ENCODE results near the gene VILL. TPM values are rescaled to one million over a fixed set of nuclear protein-coding genes. Genes with fewer than 3 reads are reported as not detected.

The VILL gene
- polyA plus RNA-seq, 1 of the 3 experiments (the other 2 are of a cell fraction) = 8.8 TPM

DNA sequence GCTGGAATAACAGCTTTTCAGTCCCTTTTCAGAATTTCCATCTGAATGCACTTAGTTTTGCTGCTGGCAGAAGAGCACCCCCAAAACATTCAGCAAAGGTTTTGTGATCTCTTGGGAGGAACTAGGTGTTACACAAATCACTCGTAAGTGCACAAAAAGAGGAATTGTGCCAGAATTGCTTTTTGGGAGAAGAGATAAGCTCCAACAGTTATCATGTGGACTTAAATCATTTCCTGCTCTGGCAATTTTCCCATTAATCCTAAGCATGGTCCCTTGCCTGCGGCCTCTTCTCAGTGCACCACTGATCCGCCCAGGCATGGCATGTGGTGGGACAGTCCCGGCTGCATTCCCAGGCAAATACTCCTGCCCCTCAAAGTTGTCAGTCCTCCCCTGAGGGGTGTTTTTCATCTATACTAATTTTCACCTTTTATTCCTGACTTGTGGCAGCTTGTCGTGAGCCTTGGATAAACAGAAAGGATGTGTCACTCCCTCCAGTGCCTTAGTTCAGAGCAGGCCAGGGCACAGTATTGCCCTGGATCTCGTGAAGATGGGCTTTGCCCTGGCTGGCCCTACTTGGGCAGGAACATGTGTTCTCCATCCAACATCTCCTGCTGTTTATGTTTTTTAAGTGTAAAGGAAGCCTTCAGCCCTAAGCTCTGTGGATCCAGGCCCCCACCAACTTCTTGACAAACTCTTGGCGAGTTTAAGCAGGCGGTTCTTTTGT is 44.6 kb upstream of the VILL start:
- 31% methylated on average over 7 of the region's 8 CpGs for WGBS (ENCODE audit: low lambda C conversion rate)

More for the DNA sequence above, 44.6 kb upstream of the VILL start:
- peak overlapping the region; percentile 9; the same call in 1 of the 2 replicates for H3K9ac ChIP-seq
- peaks cover 14% of the 10 kb centered on the region for H3F3A ChIP-seq (replicated peaks; ENCODE audit: insufficient read depth)
- TF ChIP-seq FOXJ3 (CRISPR knock-in tag; IDR thresholded peaks at IDR 0.05) (peak; percentile 80; the same call in 1 of the 2 replicates), TEAD4 (IDR thresholded peaks at IDR 0.05; ENCODE audit: borderline replicate concordance, insufficient read depth) (peak; percentile 61; the same call in 1 of the 2 replicates), GATA2 (CRISPR knock-in tag; IDR thresholded peaks at IDR 0.05) (peak; percentile 82), POLR2AphosphoS5 (IDR thresholded peaks at IDR 0.05; ENCODE audit: low read depth, low read length) (peak; percentile 46; the same call in 1 of the 2 replicates), FOSL2 (IDR thresholded peaks at IDR 0.05; ENCODE audit: borderline replicate concordance, low read depth) (0 out of 2 replicates have a peak, but pooled peaks have one; percentile 12), SMC3 (IDR thresholded peaks at IDR 0.05; ENCODE audit: low read depth, low read length) (peak; percentile 1; the same call in 1 of the 2 replicates), GABPA (IDR thresholded peaks at IDR 0.05; ENCODE audit: low read depth) (no peak; the same call in 1 of the 2 replicates), CHD2 (IDR thresholded peaks at IDR 0.05; ENCODE audit: low read length, partially characterized antibody) (peak; percentile 71), NFIC (IDR thresholded peaks at IDR 0.05; ENCODE audit: borderline replicate concordance) (peak; percentile 94), EP300 (IDR thresholded peaks at IDR 0.05; ENCODE audit: borderline replicate concordance in 1 of 2, low read depth in 1 of 2, low read length in 1 of 2) (peak; percentile 54 to 96; a peak in 3 of 4 replicates), RAD21 (IDR thresholded peaks at IDR 0.05; ENCODE audit: low read length) (peak; percentile 40), MXI1 (IDR thresholded peaks at IDR 0.05; ENCODE audit: low read depth, low read length) (peak; percentile 92), RCOR1 (IDR thresholded peaks at IDR 0.05; ENCODE audit: low read length) (peak; percentile 92), TCF12 (IDR thresholded peaks at IDR 0.05) (peak; percentile 63), JUND (IDR thresholded peaks at IDR 0.05) (no peak; the same call in 1 of the 2 replicates)
- TF ChIP-seq, protein P1, sequence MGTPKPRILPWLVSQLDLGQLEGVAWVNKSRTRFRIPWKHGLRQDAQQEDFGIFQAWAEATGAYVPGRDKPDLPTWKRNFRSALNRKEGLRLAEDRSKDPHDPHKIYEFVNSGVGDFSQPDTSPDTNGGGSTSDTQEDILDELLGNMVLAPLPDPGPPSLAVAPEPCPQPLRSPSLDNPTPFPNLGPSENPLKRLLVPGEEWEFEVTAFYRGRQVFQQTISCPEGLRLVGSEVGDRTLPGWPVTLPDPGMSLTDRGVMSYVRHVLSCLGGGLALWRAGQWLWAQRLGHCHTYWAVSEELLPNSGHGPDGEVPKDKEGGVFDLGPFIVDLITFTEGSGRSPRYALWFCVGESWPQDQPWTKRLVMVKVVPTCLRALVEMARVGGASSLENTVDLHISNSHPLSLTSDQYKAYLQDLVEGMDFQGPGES (IDR thresholded peaks at IDR 0.05; ENCODE audit: low read depth, low read length) = no peak
- TF ChIP-seq, protein P2, sequence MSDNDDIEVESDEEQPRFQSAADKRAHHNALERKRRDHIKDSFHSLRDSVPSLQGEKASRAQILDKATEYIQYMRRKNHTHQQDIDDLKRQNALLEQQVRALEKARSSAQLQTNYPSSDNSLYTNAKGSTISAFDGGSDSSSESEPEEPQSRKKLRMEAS (IDR thresholded peaks at IDR 0.05; ENCODE audit: low read depth) = peak; percentile 73
- TF ChIP-seq, protein P3, sequence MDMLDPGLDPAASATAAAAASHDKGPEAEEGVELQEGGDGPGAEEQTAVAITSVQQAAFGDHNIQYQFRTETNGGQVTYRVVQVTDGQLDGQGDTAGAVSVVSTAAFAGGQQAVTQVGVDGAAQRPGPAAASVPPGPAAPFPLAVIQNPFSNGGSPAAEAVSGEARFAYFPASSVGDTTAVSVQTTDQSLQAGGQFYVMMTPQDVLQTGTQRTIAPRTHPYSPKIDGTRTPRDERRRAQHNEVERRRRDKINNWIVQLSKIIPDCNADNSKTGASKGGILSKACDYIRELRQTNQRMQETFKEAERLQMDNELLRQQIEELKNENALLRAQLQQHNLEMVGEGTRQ (IDR thresholded peaks at IDR 0.05; ENCODE audit: borderline replicate concordance, low read depth, low read length) = no peak
- TF ChIP-seq, protein P4, sequence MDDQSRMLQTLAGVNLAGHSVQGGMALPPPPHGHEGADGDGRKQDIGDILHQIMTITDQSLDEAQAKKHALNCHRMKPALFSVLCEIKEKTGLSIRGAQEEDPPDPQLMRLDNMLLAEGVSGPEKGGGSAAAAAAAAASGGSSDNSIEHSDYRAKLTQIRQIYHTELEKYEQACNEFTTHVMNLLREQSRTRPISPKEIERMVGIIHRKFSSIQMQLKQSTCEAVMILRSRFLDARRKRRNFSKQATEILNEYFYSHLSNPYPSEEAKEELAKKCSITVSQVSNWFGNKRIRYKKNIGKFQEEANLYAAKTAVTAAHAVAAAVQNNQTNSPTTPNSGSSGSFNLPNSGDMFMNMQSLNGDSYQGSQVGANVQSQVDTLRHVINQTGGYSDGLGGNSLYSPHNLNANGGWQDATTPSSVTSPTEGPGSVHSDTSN (IDR thresholded peaks at IDR 0.05) = peak; percentile 51; the same call in 1 of the 2 replicates
- H3K27me3 ChIP-seq (ENCODE audit: insufficient read depth) = no peaks in the 10 kb centered on the region
- no peaks in the 10 kb centered on the region for H3K9me2 ChIP-seq
- peaks cover 25 to 38% of the 10 kb centered on the region in 2 experiments for H3K4me1 ChIP-seq (ENCODE audit: control insufficient read depth in 1 of 2, insufficient read depth in 2 of 2, low read depth in 1 of 2, low read length in 1 of 2)
- H3K4me3 ChIP-seq (ENCODE audit: low read depth in 2 of 2, low read length in 1 of 2) = no peak overlapping the region; a peak in 1 of 4 replicates
- peak overlapping the region; percentile 0; the same call in 1 of the 2 replicates for H2AFZ ChIP-seq (ENCODE audit: low read depth)
- peak overlapping the region; percentile 40 for H3K4me2 ChIP-seq
- peak; percentile 89 for DNase-seq
- peaks cover 9 to 13% of the 10 kb centered on the region in 2 experiments for H3K36me3 ChIP-seq (replicated peaks in 1 of 2; ENCODE audit: control insufficient read depth in 1 of 2, insufficient read depth in 2 of 2, low read length in 1 of 2)
- POLR2A ChIA-PET = interaction anchor here (1.5 to 1.8 kb wide), 2 partner anchors 11 to 48 kb away, joined by 4 read pairs; no protein-coding TSS in a partner anchor
- H3K9me3 ChIP-seq = no peaks in the 10 kb centered on the region
- H3K79me2 ChIP-seq (ENCODE audit: insufficient read depth) = peaks cover 7% of the 10 kb centered on the region
- peak overlapping the region; percentile 83 to 98 for H3K27ac ChIP-seq (ENCODE audit: low read depth in 2 of 2, low read length in 1 of 2)
- CTCF ChIA-PET = interaction anchor here (1.0 to 2.4 kb wide), 10 partner anchors 10 to 92 kb away, joined by 3 to 14 read pairs (median 4); no protein-coding TSS in a partner anchor
- no peaks in the 10 kb centered on the region for H4K20me1 ChIP-seq (ENCODE audit: insufficient read depth)

All from SK-N-SH (cell line).